HG03025 (cell line): ENCODE results near the gene DRC1.
"Not testable (repeated sequence)": the region's sequence is repeated elsewhere in the genome, so short reads cannot be mapped to it uniquely, and the experiment has no call there.

Source experiments
- ATAC-seq: cut with Tn5 transposase; IDR thresholded peaks from one replicate; pipeline ENCODE4 v1.9.1; 2021; ENCODE audit warnings: mild to moderate bottlenecking, moderate library complexity; ENCODE audit not compliant: unreplicated experiment, low FRiP score

The DRC1 gene

GRCh38 chr2:26462100-26462499 is 60.4 kb downstream of the DRC1 start:
- ATAC-seq = no peak

DNA sequence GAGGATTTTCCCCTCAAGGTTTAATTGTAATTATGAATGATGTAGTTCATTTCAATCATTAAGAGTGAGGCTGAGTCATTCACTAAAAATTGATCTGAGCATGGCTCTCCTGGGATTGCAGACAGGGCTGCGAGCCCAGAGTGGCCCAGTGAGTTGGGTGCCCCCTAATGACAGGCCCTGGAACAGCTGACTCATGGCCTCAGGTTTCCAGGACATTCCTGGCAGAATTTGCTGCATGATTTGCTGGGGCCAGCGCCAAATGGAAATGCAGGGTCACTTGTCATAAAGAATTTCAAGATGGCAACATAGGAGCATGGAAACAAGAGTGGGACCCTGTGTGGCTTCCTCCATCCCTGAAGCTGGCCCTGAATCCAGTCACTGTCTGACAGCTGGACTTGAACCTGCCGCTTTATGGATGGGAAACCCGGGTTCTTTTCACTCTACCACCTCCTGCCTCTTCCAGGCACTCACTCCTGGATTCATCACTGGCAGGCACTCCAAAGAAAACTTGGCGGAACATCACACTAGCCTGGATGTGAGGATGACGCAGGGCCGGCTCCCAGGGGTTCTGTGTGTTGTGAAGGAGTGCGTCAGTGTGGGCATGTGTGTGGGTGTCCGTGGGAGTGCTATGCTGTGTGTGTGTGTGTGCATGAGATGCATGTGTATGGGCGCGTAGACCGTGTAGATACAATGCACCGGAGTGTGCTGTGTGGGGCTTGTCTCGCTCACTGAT is 61.0 kb downstream of the DRC1 start:
- no peak for ATAC-seq

DNA sequence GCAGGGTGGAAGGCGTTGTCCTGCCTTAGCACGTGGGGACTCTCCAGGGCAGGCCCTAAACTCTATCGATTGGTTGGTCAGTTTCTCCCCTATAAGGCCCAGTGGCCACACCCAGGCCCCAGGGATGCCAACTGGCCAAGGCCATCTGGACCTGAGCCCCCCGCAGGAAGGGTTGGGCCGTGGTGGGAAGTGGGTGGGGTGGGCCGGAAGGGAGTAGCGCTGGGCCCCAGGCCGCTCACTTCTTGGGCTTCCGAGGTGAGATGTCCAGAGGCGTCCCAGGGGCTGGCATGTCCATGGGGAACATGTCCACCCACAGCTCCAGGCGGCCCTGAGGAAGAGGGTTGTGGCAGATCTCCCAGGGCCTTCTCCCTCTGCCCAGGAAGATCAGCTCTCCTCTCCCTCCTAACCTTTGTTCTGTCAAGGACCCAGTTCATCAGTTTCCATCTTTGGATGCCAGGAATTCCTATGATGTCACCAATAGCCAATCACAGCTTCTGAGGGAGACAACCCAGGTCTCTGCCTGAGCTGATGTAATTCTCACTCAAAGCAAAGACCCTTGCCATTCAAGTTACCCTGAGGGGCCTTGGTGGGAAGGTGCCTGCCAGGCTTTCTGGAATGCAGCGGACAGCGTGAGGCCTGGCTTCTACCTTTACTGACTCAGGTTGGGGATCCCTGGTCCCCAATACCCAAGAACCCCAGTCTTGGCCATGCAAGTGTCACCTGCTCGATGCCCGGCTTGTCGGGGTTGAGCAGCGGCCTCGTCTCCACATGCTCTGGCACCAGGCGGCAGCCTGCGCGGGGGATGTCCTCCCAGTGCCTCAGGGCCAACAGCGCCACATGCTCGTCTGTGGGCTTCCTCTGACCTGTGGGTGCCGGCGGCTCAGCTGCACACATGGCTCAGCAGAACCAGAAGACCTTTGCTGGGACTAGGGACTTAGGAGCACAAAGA is 61.8 kb downstream of the DRC1 start:
- no peak for ATAC-seq

DNA sequence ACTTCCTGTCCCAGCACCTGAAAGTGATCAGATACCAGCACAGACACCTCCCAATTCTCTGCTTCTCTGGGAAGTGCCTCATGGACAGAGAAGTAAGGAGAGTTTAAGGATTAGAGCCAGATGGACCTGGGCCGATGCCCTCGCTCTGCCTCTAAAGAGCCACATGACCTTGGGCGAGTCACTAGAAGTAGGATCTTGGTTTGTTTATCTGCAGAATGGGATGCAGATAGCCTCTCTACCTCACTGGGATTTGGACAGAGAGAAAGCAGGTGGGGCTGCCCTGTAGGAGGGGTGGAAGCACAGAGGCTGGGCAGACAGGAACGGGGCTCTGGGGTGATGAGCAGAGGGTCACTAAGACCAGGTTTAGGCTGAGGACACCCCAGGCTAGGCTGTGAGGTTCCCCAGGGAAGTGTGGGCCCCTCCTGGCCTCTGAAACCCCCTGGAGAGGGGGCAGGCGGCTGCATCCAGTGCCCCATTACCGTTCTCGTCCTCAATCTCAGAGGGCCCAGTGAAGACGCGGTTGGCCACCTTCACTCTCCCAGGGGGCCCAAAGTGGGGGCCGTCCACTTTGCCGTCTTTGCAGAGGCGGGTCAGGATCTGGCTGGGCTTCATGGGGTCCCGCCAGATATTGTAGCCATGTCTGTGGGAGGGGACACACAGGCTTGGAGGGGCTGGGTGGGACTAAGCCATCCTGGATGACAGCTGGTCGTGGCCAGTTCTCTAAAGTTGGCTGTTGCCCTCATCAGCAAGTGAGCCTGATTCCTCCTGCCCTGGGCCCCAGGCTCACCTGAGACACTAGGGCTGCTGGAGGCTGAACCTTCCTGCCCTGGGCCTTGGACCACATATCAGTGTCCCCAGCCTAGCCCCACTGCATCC is 62.9 kb downstream of the DRC1 start:
- no peak for ATAC-seq

- no peak for ATAC-seq
These were observed 63.7 kb downstream of the DRC1 start for GRCh38 chr2:26465266-26465925.

DNA sequence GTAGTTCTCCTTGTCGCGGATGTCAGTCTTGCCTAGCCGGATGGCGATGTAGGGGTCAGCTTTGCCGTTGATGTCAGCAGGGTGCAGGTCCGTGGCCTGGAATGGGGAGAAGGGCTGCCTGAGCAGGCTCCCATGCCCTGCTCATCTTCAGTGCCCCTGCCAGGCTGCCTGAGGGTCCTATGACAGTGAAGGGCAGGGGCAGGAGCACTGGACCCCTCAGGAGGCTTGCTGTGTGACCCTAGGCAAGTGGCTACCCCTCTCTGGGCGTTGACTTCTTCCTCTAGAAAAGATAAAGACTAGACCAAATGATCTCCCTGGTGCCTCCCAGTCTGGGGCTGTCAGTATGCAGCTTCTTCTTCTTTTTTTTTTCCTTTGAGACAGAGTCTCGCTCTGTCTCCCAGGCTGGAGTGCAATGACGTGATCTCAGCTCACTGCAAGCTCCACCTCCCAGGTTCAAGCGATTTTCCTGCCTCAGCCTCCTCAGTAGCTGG is 64.3 kb downstream of the DRC1 start:
- no peak for ATAC-seq

- ATAC-seq = no peak
These were observed 65.1 kb downstream of the DRC1 start for GRCh38 chr2:26466662-26467310.

- not testable (repeated sequence) for ATAC-seq
These were observed 66.8 kb downstream of the DRC1 start for GRCh38 chr2:26468544-26468943.

- ATAC-seq = no peak
These were observed 67.5 kb downstream of the DRC1 start for GRCh38 chr2:26469092-26469710.

GRCh38 chr2:26469955-26470354 is 68.2 kb downstream of the DRC1 start:
- no peak for ATAC-seq

- ATAC-seq = no peak
These were observed 69.0 kb downstream of the DRC1 start for GRCh38 chr2:26470601-26471260.

- no peak for ATAC-seq
These were observed 69.6 kb downstream of the DRC1 start for GRCh38 chr2:26471289-26471688.

DNA sequence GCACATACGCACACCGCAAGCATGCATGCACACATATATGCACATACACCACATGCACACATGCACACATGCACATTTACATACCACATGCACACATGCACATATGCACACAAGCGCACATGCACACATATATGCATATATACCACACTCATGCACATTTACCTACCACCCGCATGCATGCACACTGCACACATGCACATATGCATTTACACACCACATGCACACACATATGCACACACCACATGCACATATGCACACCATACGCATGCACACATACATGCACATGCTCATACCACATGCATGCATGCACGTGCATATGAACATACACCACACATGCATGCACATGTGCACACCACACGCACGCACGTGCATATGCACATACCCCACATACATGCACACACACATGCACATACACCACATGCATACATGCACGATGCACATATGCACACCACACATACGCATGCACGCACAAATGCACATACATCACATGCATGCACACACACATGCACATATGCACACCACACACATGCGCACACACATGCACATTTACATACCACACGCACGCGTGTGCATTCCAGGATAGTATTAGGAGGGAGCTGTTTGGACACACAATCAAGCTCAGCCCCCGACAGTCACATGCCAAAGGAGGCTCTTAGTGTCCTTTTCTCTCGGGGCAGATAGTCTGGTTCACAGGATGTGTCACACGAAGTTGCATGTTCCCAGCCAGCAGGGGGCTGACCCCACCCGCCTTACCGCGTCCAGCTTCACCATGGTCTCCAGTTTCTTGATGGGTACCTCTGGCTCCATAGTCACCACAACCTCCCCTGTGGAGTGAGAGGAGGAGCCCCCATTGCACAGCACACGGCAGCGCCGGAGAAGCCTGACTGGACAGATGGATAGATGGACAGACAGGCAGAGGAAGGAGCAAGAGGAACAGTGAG is 70.3 kb downstream of the DRC1 start:
- ATAC-seq = no peak

- no peak for ATAC-seq
These were observed 71.3 kb downstream of the DRC1 start for GRCh38 chr2:26472821-26473655.

DNA sequence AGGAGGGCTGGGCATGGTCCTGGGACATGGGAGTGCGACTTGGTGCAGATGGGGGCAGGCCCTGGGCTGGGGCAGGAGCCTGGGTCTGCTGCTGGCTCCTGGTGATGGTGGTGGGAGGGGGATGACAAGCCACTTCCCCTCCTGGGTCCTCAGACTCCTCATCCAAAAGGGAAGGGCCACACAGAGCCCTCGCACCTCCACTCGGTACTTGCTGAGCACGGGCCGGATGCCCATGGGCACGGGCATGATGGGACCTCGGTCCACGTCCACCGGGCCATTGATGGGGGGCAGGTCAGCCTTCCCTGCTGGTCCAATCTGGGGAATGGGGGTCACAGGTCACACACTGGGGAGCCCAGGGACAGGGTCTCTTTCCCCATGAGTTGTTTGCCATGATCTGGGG is 72.1 kb downstream of the DRC1 start:
- no peak for ATAC-seq

DNA sequence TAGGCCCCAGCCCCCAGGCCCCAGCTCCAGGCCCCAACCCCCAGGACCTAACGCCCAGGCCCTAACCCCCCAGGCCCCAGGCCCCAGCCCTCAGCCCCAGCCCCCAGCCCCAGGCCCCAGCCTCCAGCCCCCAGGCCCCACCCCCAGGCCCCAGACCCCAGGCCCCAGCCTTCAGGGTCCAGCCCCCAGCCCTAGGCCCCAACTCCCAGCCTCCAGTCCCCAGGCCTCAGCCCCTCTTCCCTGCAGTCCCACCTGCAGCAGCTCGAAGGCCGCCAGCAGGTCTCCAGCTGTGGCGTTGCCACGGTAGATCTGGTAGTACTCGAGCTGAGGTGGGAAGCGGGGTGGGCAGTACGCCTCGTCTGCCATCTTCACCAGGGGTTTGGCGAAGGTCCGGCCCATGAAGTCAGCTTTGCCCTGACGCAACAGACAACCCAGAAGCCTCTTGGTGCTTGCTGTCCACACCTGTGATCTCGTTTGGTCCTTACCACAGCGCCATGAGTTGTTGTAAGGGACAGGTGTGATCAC is 72.6 kb downstream of the DRC1 start:
- ATAC-seq = no peak
